Measurements from ENCODE around the gene DBET. TPM values are rescaled to one million over a fixed set of nuclear protein-coding genes. Genes with fewer than 3 reads are reported as not detected.
"Not testable (repeated sequence)": the region's sequence is repeated elsewhere in the genome, so short reads cannot be mapped to it uniquely, and the experiment has no call there.

Gene DBET
- total and polyA plus RNA-seq, 2 of the 13 experiments (the other 11 are each of a cell fraction or from before 2014, with no cell fraction given) = not detected

DNA sequence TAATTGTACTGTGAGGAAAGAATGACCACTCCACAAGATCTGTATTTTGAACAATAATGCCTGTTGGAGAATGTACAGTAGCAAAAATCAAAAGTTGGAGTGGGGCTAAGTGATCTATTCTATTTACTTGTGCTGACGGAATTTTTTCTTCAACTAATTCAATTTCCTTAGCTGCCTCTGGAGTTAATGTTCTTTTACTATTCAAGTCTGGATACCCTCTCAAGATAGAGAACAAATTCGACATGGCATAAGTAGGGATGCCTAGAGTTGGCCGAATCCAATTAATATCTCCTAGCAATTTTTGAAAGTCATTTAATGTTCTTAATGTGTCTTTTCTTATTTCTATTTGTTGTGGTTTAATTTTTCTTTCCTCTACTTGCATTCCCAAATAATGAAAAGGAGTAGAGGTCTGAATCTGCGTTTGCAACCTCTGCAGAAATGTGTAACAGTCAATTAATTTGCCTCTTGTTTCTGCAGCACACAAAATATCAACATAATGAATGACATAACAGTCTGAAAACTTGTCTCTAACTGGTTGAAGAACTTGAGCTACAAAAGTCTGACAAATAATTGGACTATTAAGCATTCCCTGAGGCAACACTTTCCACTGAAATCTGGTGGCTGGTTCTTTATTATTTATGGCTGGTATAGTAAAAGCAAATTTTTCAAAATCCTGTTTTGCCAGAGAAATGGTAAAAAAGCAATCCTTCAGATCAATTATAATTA is 46.4 kb downstream of the DBET start:
- ATAC-seq; H3K27ac ChIP-seq (ENCODE audit: extremely low read length, insufficient read depth, low read length); POLR2A ChIA-PET; FAIRE-seq; in situ Hi-C loops (cut with HindIII; ENCODE audit: extremely low pct_ligation_motif_present, low pct_unique_long_range_greater_than_20kb); H2AFZ ChIP-seq (ENCODE audit: low read length); CTCF ChIA-PET (ENCODE audit: low intra/inter-chr PET ratio, low total read pairs); BruUV-seq (replicated peaks); H3K79me2 ChIP-seq (ENCODE audit: insufficient read depth, low read length); H4K20me1 ChIP-seq (ENCODE audit: insufficient read depth, low read length); H3K27me3 ChIP-seq (ENCODE audit: control insufficient read depth in 1 of 2, insufficient read depth in 2 of 2, low read length in 2 of 2); intact Hi-C loops (cut with micrococcal nuclease; ENCODE audit: unreplicated experiment); H3K9ac ChIP-seq (ENCODE audit: insufficient read depth, low read depth, low read length); H3K36me3 ChIP-seq (replicated peaks in 1 of 2; ENCODE audit: control insufficient read depth in 1 of 2, insufficient read depth in 2 of 2, low read length in 2 of 2); H3K4me3 ChIP-seq (replicated peaks in 1 of 3; ENCODE audit: insufficient read depth in 1 of 3, low read depth in 2 of 3, low read length in 3 of 3); H3K4me2 ChIP-seq (ENCODE audit: low read depth, low read length); H3K4me1 ChIP-seq (ENCODE audit: insufficient read depth, low read length): not testable (repeated sequence)
- 0 out of 2 replicates have a peak, but pooled peaks have one; percentile 9 for TF ChIP-seq RORA (CRISPR knock-in tag; IDR thresholded peaks at IDR 0.05)
- peak; percentile 69; the same call in 1 of the 2 replicates for TF ChIP-seq SNAPC2 (CRISPR knock-in tag; IDR thresholded peaks at IDR 0.05)
- TF ChIP-seq ZNF816 (CRISPR knock-in tag; IDR thresholded peaks at IDR 0.05; ENCODE audit: borderline replicate concordance) = 0 out of 2 replicates have a peak, but pooled peaks have one; percentile 30
- TF ChIP-seq BRCA1 (CRISPR knock-in tag; IDR thresholded peaks at IDR 0.05) = 0 out of 2 replicates have a peak, but pooled peaks have one; percentile 15
- TF ChIP-seq ZFAT (CRISPR knock-in tag; conservative IDR thresholded peaks at IDR 0.05) = 0 out of 2 replicates have a peak, but pooled peaks have one; percentile 39
- TF ChIP-seq, protein P1, sequence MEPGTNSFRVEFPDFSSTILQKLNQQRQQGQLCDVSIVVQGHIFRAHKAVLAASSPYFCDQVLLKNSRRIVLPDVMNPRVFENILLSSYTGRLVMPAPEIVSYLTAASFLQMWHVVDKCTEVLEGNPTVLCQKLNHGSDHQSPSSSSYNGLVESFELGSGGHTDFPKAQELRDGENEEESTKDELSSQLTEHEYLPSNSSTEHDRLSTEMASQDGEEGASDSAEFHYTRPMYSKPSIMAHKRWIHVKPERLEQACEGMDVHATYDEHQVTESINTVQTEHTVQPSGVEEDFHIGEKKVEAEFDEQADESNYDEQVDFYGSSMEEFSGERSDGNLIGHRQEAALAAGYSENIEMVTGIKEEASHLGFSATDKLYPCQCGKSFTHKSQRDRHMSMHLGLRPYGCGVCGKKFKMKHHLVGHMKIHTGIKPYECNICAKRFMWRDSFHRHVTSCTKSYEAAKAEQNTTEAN (CRISPR knock-in tag; conservative IDR thresholded peaks at IDR 0.05) = 0 out of 2 replicates have a peak, but pooled peaks have one; percentile 16
- TF ChIP-seq TBX3 (IDR thresholded peaks at IDR 0.05; ENCODE audit: borderline replicate concordance) = peak; percentile 41; the same call in 1 of the 2 replicates
- 0 out of 2 replicates have a peak, but pooled peaks have one; percentile 3 for TF ChIP-seq SNAI1 (CRISPR knock-in tag; IDR thresholded peaks at IDR 0.05; ENCODE audit: borderline replicate concordance)
- TF ChIP-seq, protein P2, sequence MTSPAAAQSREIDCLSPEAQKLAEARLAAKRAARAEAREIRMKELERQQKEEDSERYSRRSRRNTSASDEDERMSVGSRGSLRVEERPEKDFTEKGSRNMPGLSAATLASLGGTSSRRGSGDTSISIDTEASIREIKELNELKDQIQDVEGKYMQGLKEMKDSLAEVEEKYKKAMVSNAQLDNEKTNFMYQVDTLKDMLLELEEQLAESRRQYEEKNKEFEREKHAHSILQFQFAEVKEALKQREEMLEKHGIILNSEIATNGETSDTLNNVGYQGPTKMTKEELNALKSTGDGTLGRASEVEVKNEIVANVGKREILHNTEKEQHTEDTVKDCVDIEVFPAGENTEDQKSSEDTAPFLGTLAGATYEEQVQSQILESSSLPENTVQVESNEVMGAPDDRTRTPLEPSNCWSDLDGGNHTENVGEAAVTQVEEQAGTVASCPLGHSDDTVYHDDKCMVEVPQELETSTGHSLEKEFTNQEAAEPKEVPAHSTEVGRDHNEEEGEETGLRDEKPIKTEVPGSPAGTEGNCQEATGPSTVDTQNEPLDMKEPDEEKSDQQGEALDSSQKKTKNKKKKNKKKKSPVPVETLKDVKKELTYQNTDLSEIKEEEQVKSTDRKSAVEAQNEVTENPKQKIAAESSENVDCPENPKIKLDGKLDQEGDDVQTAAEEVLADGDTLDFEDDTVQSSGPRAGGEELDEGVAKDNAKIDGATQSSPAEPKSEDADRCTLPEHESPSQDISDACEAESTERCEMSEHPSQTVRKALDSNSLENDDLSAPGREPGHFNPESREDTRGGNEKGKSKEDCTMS (CRISPR knock-in tag; conservative IDR thresholded peaks at IDR 0.05) = peak; percentile 16; the same call in 1 of the 2 replicates
- TF ChIP-seq CENPX (CRISPR knock-in tag; IDR thresholded peaks at IDR 0.05) = 0 out of 2 replicates have a peak, but pooled peaks have one; percentile 65
- TF ChIP-seq TOE1 (CRISPR knock-in tag; IDR thresholded peaks at IDR 0.05) = 0 out of 2 replicates have a peak, but pooled peaks have one; percentile 12
- peak; percentile 30; the same call in 1 of the 2 replicates for TF ChIP-seq ATF1 (CRISPR knock-in tag; IDR thresholded peaks at IDR 0.05)
- 0 out of 2 replicates have a peak, but pooled peaks have one; percentile 25 for TF ChIP-seq NKX3-1 (CRISPR knock-in tag; IDR thresholded peaks at IDR 0.05)
- TF ChIP-seq, protein P3, sequence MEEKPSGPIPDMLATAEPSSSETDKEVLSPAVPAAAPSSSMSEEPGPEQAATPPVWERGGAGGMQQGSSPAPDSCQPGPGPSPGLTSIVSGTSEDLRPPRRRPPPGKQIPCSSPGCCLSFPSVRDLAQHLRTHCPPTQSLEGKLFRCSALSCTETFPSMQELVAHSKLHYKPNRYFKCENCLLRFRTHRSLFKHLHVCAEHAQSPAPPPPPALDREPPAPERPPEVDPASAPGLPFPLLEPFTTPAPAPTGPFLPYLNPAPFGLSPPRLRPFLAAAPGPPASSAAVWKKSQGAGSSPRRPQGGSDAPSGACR (CRISPR knock-in tag; IDR thresholded peaks at IDR 0.05) = peak; percentile 39; the same call in 1 of the 2 replicates
- TF ChIP-seq, protein P4, sequence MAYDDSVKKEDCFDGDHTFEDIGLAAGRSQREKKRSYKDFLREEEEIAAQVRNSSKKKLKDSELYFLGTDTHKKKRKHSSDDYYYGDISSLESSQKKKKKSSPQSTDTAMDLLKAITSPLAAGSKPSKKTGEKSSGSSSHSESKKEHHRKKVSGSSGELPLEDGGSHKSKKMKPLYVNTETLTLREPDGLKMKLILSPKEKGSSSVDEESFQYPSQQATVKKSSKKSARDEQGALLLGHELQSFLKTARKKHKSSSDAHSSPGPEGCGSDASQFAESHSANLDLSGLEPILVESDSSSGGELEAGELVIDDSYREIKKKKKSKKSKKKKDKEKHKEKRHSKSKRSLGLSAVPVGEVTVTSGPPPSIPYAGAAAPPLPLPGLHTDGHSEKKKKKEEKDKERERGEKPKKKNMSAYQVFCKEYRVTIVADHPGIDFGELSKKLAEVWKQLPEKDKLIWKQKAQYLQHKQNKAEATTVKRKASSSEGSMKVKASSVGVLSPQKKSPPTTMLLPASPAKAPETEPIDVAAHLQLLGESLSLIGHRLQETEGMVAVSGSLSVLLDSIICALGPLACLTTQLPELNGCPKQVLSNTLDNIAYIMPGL (CRISPR knock-in tag; IDR thresholded peaks at IDR 0.05; ENCODE audit: borderline replicate concordance in 1 of 2, low read depth in 1 of 2) = peak in 1 of 2 experiments; percentile 8; a peak in 2 of 4 replicates
- DNase-seq (ENCODE audit: low spot score) = peak; percentile 1
- peaks cover 39% of the 10 kb centered on the region for H3K9me3 ChIP-seq (ENCODE audit: low read length)
- WGBS (ENCODE audit: low lambda C conversion rate) = 10% methylated on average over 4 of the region's 4 CpGs

Data from HepG2 (cell line).